ENCODE results near the gene VSIG8.
A peak's percentile ranks its signal among the peaks of the same experiment; 100 is the strongest.

DNA sequence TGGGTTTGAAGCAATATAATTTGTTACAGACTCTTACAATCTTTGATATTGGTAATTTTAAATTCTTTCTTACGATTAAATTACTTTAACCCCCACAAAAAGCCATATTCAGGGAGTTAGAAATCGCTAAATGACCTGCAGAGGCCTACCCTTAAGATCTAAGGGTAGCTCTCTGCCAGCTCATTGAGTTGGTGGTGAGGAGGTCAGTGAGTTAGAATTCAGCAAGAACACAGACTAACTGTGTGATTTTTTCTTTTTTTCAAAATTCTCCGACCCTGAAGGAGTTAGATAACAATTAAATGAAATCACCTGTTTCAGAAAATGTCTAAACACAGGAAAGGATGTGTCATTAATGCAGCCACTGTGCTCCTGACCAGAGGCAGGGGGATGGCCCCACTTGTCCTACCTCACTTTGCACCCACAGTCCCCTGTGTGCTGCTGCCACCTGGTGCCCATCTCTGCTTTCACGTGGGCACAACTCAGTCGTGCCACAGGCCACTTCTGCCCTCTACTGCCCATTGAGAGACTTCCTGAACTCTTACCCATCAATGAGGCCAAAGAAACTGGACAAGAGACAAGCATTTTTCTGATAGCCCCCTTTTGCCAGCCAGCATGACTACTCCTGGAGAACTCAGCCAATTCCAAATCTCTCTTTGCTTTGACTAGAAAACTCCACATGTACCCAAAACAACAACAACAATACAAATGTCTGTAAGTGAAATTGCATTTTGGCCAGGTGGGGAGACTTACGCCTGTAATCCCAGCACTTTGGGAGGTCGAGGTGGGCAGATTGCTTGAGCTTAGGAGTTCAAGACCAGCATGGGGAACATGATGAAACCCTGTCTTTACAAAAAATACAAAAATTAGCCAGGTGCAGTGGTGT, 29.1 kb upstream of the VSIG8 start:
- TF ChIP-seq, protein P1, sequence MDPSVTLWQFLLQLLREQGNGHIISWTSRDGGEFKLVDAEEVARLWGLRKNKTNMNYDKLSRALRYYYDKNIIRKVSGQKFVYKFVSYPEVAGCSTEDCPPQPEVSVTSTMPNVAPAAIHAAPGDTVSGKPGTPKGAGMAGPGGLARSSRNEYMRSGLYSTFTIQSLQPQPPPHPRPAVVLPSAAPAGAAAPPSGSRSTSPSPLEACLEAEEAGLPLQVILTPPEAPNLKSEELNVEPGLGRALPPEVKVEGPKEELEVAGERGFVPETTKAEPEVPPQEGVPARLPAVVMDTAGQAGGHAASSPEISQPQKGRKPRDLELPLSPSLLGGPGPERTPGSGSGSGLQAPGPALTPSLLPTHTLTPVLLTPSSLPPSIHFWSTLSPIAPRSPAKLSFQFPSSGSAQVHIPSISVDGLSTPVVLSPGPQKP (IDR thresholded peaks at IDR 0.05; ENCODE audit: borderline replicate concordance, low read depth, low read length) = no peak
- TF ChIP-seq, protein P2, sequence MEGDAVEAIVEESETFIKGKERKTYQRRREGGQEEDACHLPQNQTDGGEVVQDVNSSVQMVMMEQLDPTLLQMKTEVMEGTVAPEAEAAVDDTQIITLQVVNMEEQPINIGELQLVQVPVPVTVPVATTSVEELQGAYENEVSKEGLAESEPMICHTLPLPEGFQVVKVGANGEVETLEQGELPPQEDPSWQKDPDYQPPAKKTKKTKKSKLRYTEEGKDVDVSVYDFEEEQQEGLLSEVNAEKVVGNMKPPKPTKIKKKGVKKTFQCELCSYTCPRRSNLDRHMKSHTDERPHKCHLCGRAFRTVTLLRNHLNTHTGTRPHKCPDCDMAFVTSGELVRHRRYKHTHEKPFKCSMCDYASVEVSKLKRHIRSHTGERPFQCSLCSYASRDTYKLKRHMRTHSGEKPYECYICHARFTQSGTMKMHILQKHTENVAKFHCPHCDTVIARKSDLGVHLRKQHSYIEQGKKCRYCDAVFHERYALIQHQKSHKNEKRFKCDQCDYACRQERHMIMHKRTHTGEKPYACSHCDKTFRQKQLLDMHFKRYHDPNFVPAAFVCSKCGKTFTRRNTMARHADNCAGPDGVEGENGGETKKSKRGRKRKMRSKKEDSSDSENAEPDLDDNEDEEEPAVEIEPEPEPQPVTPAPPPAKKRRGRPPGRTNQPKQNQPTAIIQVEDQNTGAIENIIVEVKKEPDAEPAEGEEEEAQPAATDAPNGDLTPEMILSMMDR (conservative IDR thresholded peaks at IDR 0.05; ENCODE audit: low read depth, low read length) = peak; percentile 100; the same call in 1 of the 2 replicates
- peak; percentile 74 for TF ChIP-seq POLR2A (IDR thresholded peaks at IDR 0.05; ENCODE audit: low read depth, low read length)

Measured in IMR-90 (cell line).